ENCODE data around the gene ISL2. TPM values are rescaled to one million over a fixed set of nuclear protein-coding genes. Genes with fewer than 3 reads are reported as not detected.

Gene ISL2
- total and polyA plus RNA-seq, 2 of the 4 experiments (the other 2 are of a cell fraction), result 1.3 to 3.6 TPM

GRCh38 chr15:76340198-76340802, 3.7 kb downstream of the ISL2 start:
- Histone ChIP-seq H4K20me1 (ENCODE audit: insufficient read depth, low read length) (peaks cover 12% of the 10 kb centered on the region), H3K9me1 (ENCODE audit: insufficient read depth, low read length) (no peaks in the 10 kb centered on the region), H4K8ac (ENCODE audit: low read depth in 2 of 2, low read length in 2 of 2) (no peak overlapping the region), H3K79me1 (ENCODE audit: low read depth in 1 of 2, low read length in 2 of 2) (peaks cover 3 to 17% of the 10 kb centered on the region in 2 experiments; a peak in 3 of 4 replicates), H3K4me1 (ENCODE audit: control insufficient read depth, insufficient read depth, low read length) (peaks cover 5% of the 10 kb centered on the region; the same call in 1 of the 2 replicates), H3K27me3 (ENCODE audit: control insufficient read depth, insufficient read depth, low read length) (peaks cover 30% of the 10 kb centered on the region), H2AK5ac (ENCODE audit: low read depth, low read length) (no peak overlapping the region), H3K4me3 (ENCODE audit: insufficient read depth, low read depth, low read length) (no peak overlapping the region), H3K9me3 (ENCODE audit: control insufficient read depth, insufficient read depth, low read length) (peaks cover 12% of the 10 kb centered on the region; the same call in 1 of the 2 replicates), H3K36me3 (ENCODE audit: control insufficient read depth, insufficient read depth, low read length) (peaks cover 23% of the 10 kb centered on the region), H4K5ac (ENCODE audit: low read depth, low read length) (no peak overlapping the region), H2AFZ (replicated peaks; ENCODE audit: low read length, poor library complexity) (peak overlapping the region; percentile 40), H3K4ac (ENCODE audit: low read depth, low read length) (no peak overlapping the region), H2BK5ac (ENCODE audit: low read depth, low read length, poor library complexity, severe bottlenecking) (no peak overlapping the region), H3K14ac (replicated peaks; ENCODE audit: low read depth, low read length) (no peak overlapping the region), H2BK20ac (ENCODE audit: low read depth, low read length) (no peak overlapping the region), H3K9ac (ENCODE audit: low read depth, low read length) (no peak overlapping the region), H4K91ac (ENCODE audit: insufficient read depth, low read depth, low read length) (no peak overlapping the region), H2AK9ac (replicated peaks; ENCODE audit: low read depth, low read length, poor library complexity) (no peak overlapping the region), H3K18ac (ENCODE audit: low read depth, low read length) (no peak overlapping the region), H3K23ac (ENCODE audit: low read depth, low read length) (no peak overlapping the region), H3K4me2 (ENCODE audit: low read depth, low read length) (no peak overlapping the region), H3K56ac (ENCODE audit: extremely low read depth, insufficient read depth, low read length) (no peak overlapping the region), H2BK120ac (ENCODE audit: low read depth, low read length) (no peak overlapping the region), H2BK15ac (ENCODE audit: low read depth, low read length) (no peak overlapping the region), H3K27ac (ENCODE audit: insufficient read depth, low read length) (no peak overlapping the region)
- DNase-seq (no peak), ATAC-seq (ENCODE audit: low read depth) (no peak)
- in situ Hi-C loops (cut with MboI; ENCODE audit: low sequenced_read_pairs), result no loop called here
- no TSS peak for BruUV-seq (replicated peaks)
- ChIA-PET POLR2A (ENCODE audit: unreplicated experiment) (no interaction called here), CTCF (interaction anchor here (0.6 kb wide), 1 partner anchor 111 kb away, joined by 3 read pairs; no protein-coding TSS in a partner anchor)
- 31% methylated on average over 43 of the region's 53 CpGs; no CpG with 5 or more reads in 1 of the 2 experiments for WGBS, 2 experiments (ENCODE audit: extremely low coverage in 2 of 2, insufficient read length in 1 of 2)
- dilution Hi-C loops (cut with HindIII; ENCODE audit: low sequenced_read_pairs, unreplicated experiment), result no loop called here
- TF ChIP-seq BHLHE40 (IDR thresholded peaks at IDR 0.05; ENCODE audit: low read depth, low read length) (peak; percentile 37; the same call in 1 of the 2 replicates), RAD21 (IDR thresholded peaks at IDR 0.05; ENCODE audit: low read length) (no peak)
- intact Hi-C loops (cut with micrococcal nuclease), result loop anchor here (10.0 kb wide), 1 partner anchor 235 kb away; no protein-coding TSS in a partner anchor
